Measurements from ENCODE around the gene SPATA31E1. TPM values are rescaled to one million over a fixed set of nuclear protein-coding genes. Genes with fewer than 3 reads are reported as not detected.

SPATA31E1 gene
- total RNA-seq, 1 experiment from 2014 or later = 0.04 TPM

GRCh38 chr9:87873607-87874303 lies 8.9 kb upstream of the SPATA31E1 start:
- Mint-ChIP-seq H3K36me3 (peaks cover 3% of the 10 kb centered on the region), H3K27me3 (ENCODE audit: low read depth) (peaks cover 9% of the 10 kb centered on the region), H3K4me1 (peaks cover 33% of the 10 kb centered on the region), H3K27ac (no peak overlapping the region), H3K9me3 (peaks cover 25% of the 10 kb centered on the region), H3K4me3 (no peak overlapping the region)
- ATAC-seq (no peak), DNase-seq (ENCODE audit: low spot score) (no peak)
- ChIA-PET POLR2A (interaction anchor here (0.6 kb wide), 1 partner anchor 9 kb away, joined by 3 read pairs; the partner anchor contains the start of gene SPATA31E1), CTCF (interaction anchor here (4.2 kb wide), 1 partner anchor 10 kb away, joined by 16 read pairs; the partner anchor contains the start of gene SPATA31E1)
- TF ChIP-seq ZBTB21 (CRISPR knock-in tag; IDR thresholded peaks at IDR 0.05; ENCODE audit: borderline replicate concordance) = no peak
- TF ChIP-seq NR1H2 (CRISPR knock-in tag; IDR thresholded peaks at IDR 0.05) = no peak
- no peak for TF ChIP-seq ERG (CRISPR knock-in tag; IDR thresholded peaks at IDR 0.05)
- no peak for TF ChIP-seq NR3C1 (CRISPR knock-in tag; conservative IDR thresholded peaks at IDR 0.05; ENCODE audit: low read depth)
- no peak for TF ChIP-seq ZNF317 (CRISPR knock-in tag; IDR thresholded peaks at IDR 0.05; ENCODE audit: borderline replicate concordance, low read depth)
- no peak for TF ChIP-seq OVOL2 (CRISPR knock-in tag; IDR thresholded peaks at IDR 0.05; ENCODE audit: borderline replicate concordance)
- TF ChIP-seq ZNF138 (CRISPR knock-in tag; conservative IDR thresholded peaks at IDR 0.05) = no peak
- no peak for TF ChIP-seq ZBTB43 (CRISPR knock-in tag; IDR thresholded peaks at IDR 0.05)
- no peak for TF ChIP-seq HMGA2 (CRISPR knock-in tag; IDR thresholded peaks at IDR 0.05)
- TF ChIP-seq ARID4B (CRISPR knock-in tag; IDR thresholded peaks at IDR 0.05; ENCODE audit: borderline replicate concordance) = no peak
- TF ChIP-seq ZNF671 (CRISPR knock-in tag; IDR thresholded peaks at IDR 0.05) = no peak
- TF ChIP-seq PREB (CRISPR knock-in tag; IDR thresholded peaks at IDR 0.05; ENCODE audit: borderline replicate concordance) = no peak
- TF ChIP-seq CTCF (IDR thresholded peaks at IDR 0.05) = no peak
- TF ChIP-seq TP53 (CRISPR knock-in tag; IDR thresholded peaks at IDR 0.05) = no peak
- no peak for TF ChIP-seq TEAD1 (CRISPR knock-in tag; IDR thresholded peaks at IDR 0.05)
- TF ChIP-seq ZNF232 (CRISPR knock-in tag; IDR thresholded peaks at IDR 0.05) = no peak
- TF ChIP-seq ZNF423 (CRISPR knock-in tag; IDR thresholded peaks at IDR 0.05) = no peak

All from WTC11 (cell line).